ENCODE data around the gene WBP2. TPM values are rescaled to one million over a fixed set of nuclear protein-coding genes. Genes with fewer than 3 reads are reported as not detected.

WBP2 gene
- total and polyA plus RNA-seq, 2 donors = 17.3 to 96.9 TPM

- WGBS = 98% methylated on average over 6 of the region's 6 CpGs
- peaks cover 87 to 95% of the 10 kb centered on the region in 2 donors for H3K36me3 ChIP-seq (ENCODE audit: control insufficient read depth in 2 of 2, insufficient read depth in 2 of 2, low read length in 1 of 2)
These were observed 37.6 kb downstream of the WBP2 start for GRCh38 chr17:75817571-75817970.

GRCh38 chr17:75816693-75817092 lies 38.4 kb downstream of the WBP2 start:
- Histone ChIP-seq H3K27ac (ENCODE audit: low read depth in 1 of 2, low read length in 1 of 2) (no peak overlapping the region), H3K4me3 (ENCODE audit: low read length in 2 of 2) (no peak overlapping the region), H3K4me1 (ENCODE audit: control insufficient read depth in 2 of 2, insufficient read depth in 2 of 2, low read length in 2 of 2) (peaks cover 5 to 9% of the 10 kb centered on the region in 2 donors), H3K9me3 (ENCODE audit: control insufficient read depth in 2 of 2, insufficient read depth in 1 of 2, low read length in 1 of 2) (peaks cover 0 to 2% of the 10 kb centered on the region in 2 donors), H3K27me3 (ENCODE audit: control insufficient read depth in 2 of 2, insufficient read depth in 1 of 2, low read length in 1 of 2) (no peaks in the 10 kb centered on the region), H3K36me3 (ENCODE audit: control insufficient read depth in 2 of 2, insufficient read depth in 2 of 2, low read length in 1 of 2) (peaks cover 87 to 94% of the 10 kb centered on the region in 2 donors)
- WGBS = over 99% methylated on average over 9 of the region's 9 CpGs
- no peak for DNase-seq (ENCODE audit: low read depth in 6 of 9, low spot score in 9 of 9)

More at GRCh38 chr17:75817571-75817970, 37.6 kb downstream of the WBP2 start:
- Histone ChIP-seq H3K27ac (ENCODE audit: low read depth in 1 of 2, low read length in 1 of 2) (no peak overlapping the region), H3K4me3 (ENCODE audit: low read length in 2 of 2) (no peak overlapping the region), H3K4me1 (ENCODE audit: control insufficient read depth in 2 of 2, insufficient read depth in 2 of 2, low read length in 2 of 2) (peaks cover 9 to 18% of the 10 kb centered on the region in 2 donors), H3K27me3 (ENCODE audit: control insufficient read depth in 2 of 2, insufficient read depth in 1 of 2, low read length in 1 of 2) (no peaks in the 10 kb centered on the region), H3K9me3 (ENCODE audit: control insufficient read depth in 2 of 2, insufficient read depth in 1 of 2, low read length in 1 of 2) (peaks cover 0 to 6% of the 10 kb centered on the region in 2 donors)
- DNase-seq (ENCODE audit: low read depth in 6 of 9, low spot score in 9 of 9) = no peak

- Histone ChIP-seq H3K4me3 (ENCODE audit: low read length in 2 of 2) (no peak overlapping the region), H3K27ac (ENCODE audit: low read depth in 1 of 2, low read length in 1 of 2) (no peak overlapping the region), H3K36me3 (ENCODE audit: control insufficient read depth in 2 of 2, insufficient read depth in 2 of 2, low read length in 1 of 2) (peaks cover 90 to 91% of the 10 kb centered on the region in 2 donors), H3K9me3 (ENCODE audit: control insufficient read depth in 2 of 2, insufficient read depth in 1 of 2, low read length in 1 of 2) (no peaks in the 10 kb centered on the region), H3K27me3 (ENCODE audit: control insufficient read depth in 2 of 2, insufficient read depth in 1 of 2, low read length in 1 of 2) (no peaks in the 10 kb centered on the region), H3K4me1 (ENCODE audit: control insufficient read depth in 2 of 2, insufficient read depth in 2 of 2, low read length in 2 of 2) (no peaks in the 10 kb centered on the region)
- 95% methylated on average over 3 of the region's 3 CpGs for WGBS
- DNase-seq (ENCODE audit: low read depth in 6 of 9, low spot score in 9 of 9) = no peak
These were observed 39.7 kb downstream of the WBP2 start for GRCh38 chr17:75815399-75815798.

- peaks cover 90% of the 10 kb centered on the region in 2 donors for H3K36me3 ChIP-seq (ENCODE audit: control insufficient read depth in 2 of 2, insufficient read depth in 2 of 2, low read length in 1 of 2)
- no peak overlapping the region for H3K27ac ChIP-seq (ENCODE audit: low read depth in 1 of 2, low read length in 1 of 2)
- WGBS = 97% methylated on average over 13 of the region's 13 CpGs
- no peaks in the 10 kb centered on the region for H3K4me1 ChIP-seq (ENCODE audit: control insufficient read depth in 2 of 2, insufficient read depth in 2 of 2, low read length in 2 of 2)
- H3K9me3 ChIP-seq (ENCODE audit: control insufficient read depth in 2 of 2, insufficient read depth in 1 of 2, low read length in 1 of 2) = no peaks in the 10 kb centered on the region
- H3K4me3 ChIP-seq (ENCODE audit: low read length in 2 of 2) = no peak overlapping the region
- DNase-seq (ENCODE audit: low read depth in 6 of 9, low spot score in 9 of 9) = no peak
- no peaks in the 10 kb centered on the region for H3K27me3 ChIP-seq (ENCODE audit: control insufficient read depth in 2 of 2, insufficient read depth in 1 of 2, low read length in 1 of 2)
These were observed 40.2 kb downstream of the WBP2 start for GRCh38 chr17:75814900-75815373.

- Histone ChIP-seq H3K27me3 (ENCODE audit: control insufficient read depth in 2 of 2, insufficient read depth in 1 of 2, low read length in 1 of 2) (no peaks in the 10 kb centered on the region), H3K27ac (ENCODE audit: low read depth in 1 of 2, low read length in 1 of 2) (no peak overlapping the region), H3K4me3 (ENCODE audit: low read length in 2 of 2) (no peak overlapping the region), H3K9me3 (ENCODE audit: control insufficient read depth in 2 of 2, insufficient read depth in 1 of 2, low read length in 1 of 2) (no peaks in the 10 kb centered on the region), H3K36me3 (ENCODE audit: control insufficient read depth in 2 of 2, insufficient read depth in 2 of 2, low read length in 1 of 2) (peaks cover 88 to 89% of the 10 kb centered on the region in 2 donors), H3K4me1 (ENCODE audit: control insufficient read depth in 2 of 2, insufficient read depth in 2 of 2, low read length in 2 of 2) (no peaks in the 10 kb centered on the region)
- DNase-seq (ENCODE audit: low read depth in 6 of 9, low spot score in 9 of 9) = no peak
- 90% methylated on average over 6 of the region's 6 CpGs for WGBS
These were observed 41.1 kb downstream of the WBP2 start for GRCh38 chr17:75814021-75814395.

- peaks cover 86 to 88% of the 10 kb centered on the region in 2 donors for H3K36me3 ChIP-seq (ENCODE audit: control insufficient read depth in 2 of 2, insufficient read depth in 2 of 2, low read length in 1 of 2)
- 98% methylated on average over 24 of the region's 24 CpGs for WGBS
- no peaks in the 10 kb centered on the region for H3K4me1 ChIP-seq (ENCODE audit: control insufficient read depth in 2 of 2, insufficient read depth in 2 of 2, low read length in 2 of 2)
- H3K27ac ChIP-seq (ENCODE audit: low read depth in 1 of 2, low read length in 1 of 2) = no peak overlapping the region
- no peak overlapping the region for H3K4me3 ChIP-seq (ENCODE audit: low read length in 2 of 2)
- no peaks in the 10 kb centered on the region for H3K27me3 ChIP-seq (ENCODE audit: control insufficient read depth in 2 of 2, insufficient read depth in 1 of 2, low read length in 1 of 2)
- no peaks in the 10 kb centered on the region for H3K9me3 ChIP-seq (ENCODE audit: control insufficient read depth in 2 of 2, insufficient read depth in 1 of 2, low read length in 1 of 2)
- DNase-seq (ENCODE audit: low read depth in 6 of 9, low spot score in 9 of 9) = no peak
These were observed 41.8 kb downstream of the WBP2 start for GRCh38 chr17:75813081-75814020.

GRCh38 chr17:75812096-75813013 lies 42.8 kb downstream of the WBP2 start:
- no peak for DNase-seq (ENCODE audit: low read depth in 6 of 9, low spot score in 9 of 9)
- no peaks in the 10 kb centered on the region for H3K9me3 ChIP-seq (ENCODE audit: control insufficient read depth in 2 of 2, insufficient read depth in 1 of 2, low read length in 1 of 2)
- H3K36me3 ChIP-seq (ENCODE audit: control insufficient read depth in 2 of 2, insufficient read depth in 2 of 2, low read length in 1 of 2) = peaks cover 82 to 83% of the 10 kb centered on the region in 2 donors
- no peaks in the 10 kb centered on the region for H3K27me3 ChIP-seq (ENCODE audit: control insufficient read depth in 2 of 2, insufficient read depth in 1 of 2, low read length in 1 of 2)
- no peak overlapping the region for H3K4me3 ChIP-seq (ENCODE audit: low read length in 2 of 2)
- WGBS = 98% methylated on average over 27 of the region's 27 CpGs
- H3K27ac ChIP-seq (ENCODE audit: low read depth in 1 of 2, low read length in 1 of 2) = no peak overlapping the region
- no peaks in the 10 kb centered on the region for H3K4me1 ChIP-seq (ENCODE audit: control insufficient read depth in 2 of 2, insufficient read depth in 2 of 2, low read length in 2 of 2)

- peaks cover 71 to 74% of the 10 kb centered on the region in 2 donors for H3K36me3 ChIP-seq (ENCODE audit: control insufficient read depth in 2 of 2, insufficient read depth in 2 of 2, low read length in 1 of 2)
- no peak overlapping the region for H3K27ac ChIP-seq (ENCODE audit: low read depth in 1 of 2, low read length in 1 of 2)
- WGBS = 97% methylated on average over 7 of the region's 7 CpGs
These were observed 44.0 kb downstream of the WBP2 start for GRCh38 chr17:75811174-75811573.

More at GRCh38 chr17:75811174-75811573, 44.0 kb downstream of the WBP2 start:
- no peak for DNase-seq (ENCODE audit: low read depth in 6 of 9, low spot score in 9 of 9)
- Histone ChIP-seq H3K4me3 (ENCODE audit: low read length in 2 of 2) (no peak overlapping the region), H3K27me3 (ENCODE audit: control insufficient read depth in 2 of 2, insufficient read depth in 1 of 2, low read length in 1 of 2) (no peaks in the 10 kb centered on the region), H3K4me1 (ENCODE audit: control insufficient read depth in 2 of 2, insufficient read depth in 2 of 2, low read length in 2 of 2) (no peaks in the 10 kb centered on the region), H3K9me3 (ENCODE audit: control insufficient read depth in 2 of 2, insufficient read depth in 1 of 2, low read length in 1 of 2) (no peaks in the 10 kb centered on the region)
